Measurements from ENCODE around the gene ANGPTL2.

- no peak for TF ChIP-seq TAF1 (IDR thresholded peaks at IDR 0.05; ENCODE audit: borderline replicate concordance, insufficient read depth, low read length)
- no peak for TF ChIP-seq POLR2AphosphoS5 (IDR thresholded peaks at IDR 0.05; ENCODE audit: low read depth, low read length)
- no peak for TF ChIP-seq FOXP2 (optimal IDR thresholded peaks at IDR 0.05; ENCODE audit: borderline replicate concordance, extremely low read depth, extremely low read length, insufficient read depth)
Measured at GRCh38 chr9:127066060-127066850, 56.2 kb downstream of the ANGPTL2 start.

Data from PFSK-1 (cell line).